HG03432 (cell line): ENCODE measurements around the gene CLEC4M.

Experiments
- ATAC-seq: cut with Tn5 transposase; IDR thresholded peaks from one replicate; pipeline ENCODE4 v1.9.1; 2021; ENCODE audit warnings: mild to moderate bottlenecking, moderate library complexity; ENCODE audit not compliant: unreplicated experiment

The CLEC4M gene

GRCh38 chr19:7762719-7763293 is at the start of gene CLEC4M:
Gene CLEC4M, plus strand, starts transcription at chr19:7763243. Its CDS starts 24 bp downstream, at chr19:7763267.
- no peak for ATAC-seq

GRCh38 chr19:7715671-7716070 is 47.4 kb upstream of the CLEC4M start:
- ATAC-seq, result no peak

- ATAC-seq, result no peak
Measured at GRCh38 chr19:7716762-7717161, 46.3 kb upstream of the CLEC4M start.

- ATAC-seq, result no peak
Measured at GRCh38 chr19:7718668-7719067, 44.4 kb upstream of the CLEC4M start.

- ATAC-seq, result no peak
Measured at GRCh38 chr19:7720351-7720750, 42.7 kb upstream of the CLEC4M start.

GRCh38 chr19:7722231-7722651 is 40.8 kb upstream of the CLEC4M start:
- ATAC-seq, result peak; percentile 55

- ATAC-seq, result no peak
Measured at GRCh38 chr19:7725791-7726190, 37.3 kb upstream of the CLEC4M start.

GRCh38 chr19:7729211-7729610 is 33.8 kb upstream of the CLEC4M start:
- ATAC-seq, result no peak

GRCh38 chr19:7729831-7730285 is 33.2 kb upstream of the CLEC4M start:
- no peak for ATAC-seq

GRCh38 chr19:7730286-7731217 is 32.5 kb upstream of the CLEC4M start:
- no peak for ATAC-seq

GRCh38 chr19:7731218-7731595 is 31.8 kb upstream of the CLEC4M start:
- ATAC-seq, result no peak

- ATAC-seq, result no peak
Measured at GRCh38 chr19:7731615-7732014, 31.4 kb upstream of the CLEC4M start.

- ATAC-seq, result no peak
Measured at GRCh38 chr19:7732045-7732444, 31.0 kb upstream of the CLEC4M start, which contains the start of gene CLEC4G. Gene CLEC4G, minus strand, starts transcription at chr19:7732110. Its CDS starts 8 bp downstream, at chr19:7732102.

- ATAC-seq, result no peak
Measured at GRCh38 chr19:7733376-7733775, 29.7 kb upstream of the CLEC4M start.

GRCh38 chr19:7734220-7735203 is 28.5 kb upstream of the CLEC4M start:
- ATAC-seq, result no peak

- ATAC-seq, result no peak
Measured at GRCh38 chr19:7736148-7736547, 26.9 kb upstream of the CLEC4M start.

GRCh38 chr19:7737215-7737614 is 25.8 kb upstream of the CLEC4M start:
- ATAC-seq, result no peak

GRCh38 chr19:7738023-7738422 is 25.0 kb upstream of the CLEC4M start:
- ATAC-seq, result no peak

GRCh38 chr19:7739211-7739755 is 23.8 kb upstream of the CLEC4M start:
- no peak for ATAC-seq

- no peak for ATAC-seq
Measured at GRCh38 chr19:7739801-7740681, 23.0 kb upstream of the CLEC4M start.
